GM18873 (cell line): ENCODE data around the gene GLRA2.

ENCODE experiments used
- ATAC-seq: cut with Tn5 transposase; IDR thresholded peaks from one replicate; pipeline ENCODE4 v1.9.1; 2021; ENCODE audit warnings: mild to moderate bottlenecking, moderate library complexity, moderate number of reproducible peaks; ENCODE audit not compliant: unreplicated experiment, low FRiP score

GLRA2 gene

GRCh38 chrX:14694611-14695010, 165.3 kb downstream of the GLRA2 start:
- no peak for ATAC-seq

- ATAC-seq, result no peak
Measured at GRCh38 chrX:14697451-14697850, 168.1 kb downstream of the GLRA2 start.

- ATAC-seq, result no peak
Measured at GRCh38 chrX:14698790-14699189, 169.5 kb downstream of the GLRA2 start.

GRCh38 chrX:14700982-14701381, 171.6 kb downstream of the GLRA2 start:
- no peak for ATAC-seq

- no peak for ATAC-seq
Measured at GRCh38 chrX:14702145-14702544, 172.8 kb downstream of the GLRA2 start.

- ATAC-seq, result no peak
Measured at GRCh38 chrX:14712096-14712495, 182.8 kb downstream of the GLRA2 start.

GRCh38 chrX:14717949-14718348, 188.6 kb downstream of the GLRA2 start:
- ATAC-seq, result no peak

- ATAC-seq, result no peak
Measured at GRCh38 chrX:14718403-14718802, 189.1 kb downstream of the GLRA2 start.

- no peak for ATAC-seq
Measured at GRCh38 chrX:14729058-14729457, 199.7 kb downstream of the GLRA2 start.

GRCh38 chrX:14738643-14739042, 209.3 kb downstream of the GLRA2 start:
- no peak for ATAC-seq

GRCh38 chrX:14753441-14753840, 224.1 kb downstream of the GLRA2 start:
- ATAC-seq, result no peak

- ATAC-seq, result no peak
Measured at GRCh38 chrX:14758029-14758491, 228.7 kb downstream of the GLRA2 start.

GRCh38 chrX:14775416-14775815, 246.1 kb downstream of the GLRA2 start:
- no peak for ATAC-seq

GRCh38 chrX:14776901-14777300, 247.6 kb downstream of the GLRA2 start:
- no peak for ATAC-seq

GRCh38 chrX:14777525-14777924, 248.2 kb downstream of the GLRA2 start:
- no peak for ATAC-seq

- ATAC-seq, result no peak
Measured at GRCh38 chrX:14779580-14779979, 250.2 kb downstream of the GLRA2 start.
